ENCODE measurements around the gene EEIG1.

DNA sequence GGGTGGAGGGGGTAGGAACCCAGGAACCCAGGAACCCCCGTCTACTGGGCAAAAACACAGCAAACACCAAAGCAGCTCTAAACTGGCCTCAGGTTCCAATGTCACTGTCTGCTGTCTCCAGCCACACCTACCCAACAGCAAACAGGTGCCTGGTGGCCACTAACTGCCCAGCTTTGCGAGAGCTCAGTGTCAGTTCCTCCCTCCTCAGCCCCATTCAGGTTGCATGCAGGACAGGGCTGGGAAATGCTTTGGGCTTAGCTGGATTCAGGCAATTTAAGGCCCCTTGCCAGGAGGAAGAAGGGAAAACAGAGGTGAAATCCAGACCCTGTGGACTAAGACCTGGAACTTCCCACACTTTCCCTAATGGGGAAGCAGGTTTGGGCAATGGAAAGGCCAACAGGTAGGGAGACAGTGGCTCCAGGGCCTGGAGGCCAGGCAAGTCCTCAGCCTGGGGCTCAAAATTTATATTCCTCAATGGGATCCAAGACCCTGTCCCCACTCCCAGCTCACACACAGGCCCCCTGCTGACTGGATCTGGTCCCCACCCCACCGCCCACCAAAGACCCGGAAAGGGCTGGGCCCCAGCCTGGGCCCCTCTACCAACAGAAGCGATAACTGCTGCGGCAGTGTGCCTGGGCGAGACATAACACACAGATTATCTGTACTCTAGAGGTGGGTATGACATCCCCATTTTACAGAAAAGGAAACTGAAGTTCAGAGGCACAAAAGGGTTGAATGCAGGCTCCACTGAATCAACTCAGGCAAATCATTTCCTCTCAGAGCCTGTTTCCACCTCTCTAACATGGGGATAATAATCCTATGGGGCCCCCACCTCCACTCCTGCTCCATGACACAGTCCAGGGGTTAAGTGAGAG lies 3.5 kb downstream of the EEIG1 start:
- TF ChIP-seq, protein P1, sequence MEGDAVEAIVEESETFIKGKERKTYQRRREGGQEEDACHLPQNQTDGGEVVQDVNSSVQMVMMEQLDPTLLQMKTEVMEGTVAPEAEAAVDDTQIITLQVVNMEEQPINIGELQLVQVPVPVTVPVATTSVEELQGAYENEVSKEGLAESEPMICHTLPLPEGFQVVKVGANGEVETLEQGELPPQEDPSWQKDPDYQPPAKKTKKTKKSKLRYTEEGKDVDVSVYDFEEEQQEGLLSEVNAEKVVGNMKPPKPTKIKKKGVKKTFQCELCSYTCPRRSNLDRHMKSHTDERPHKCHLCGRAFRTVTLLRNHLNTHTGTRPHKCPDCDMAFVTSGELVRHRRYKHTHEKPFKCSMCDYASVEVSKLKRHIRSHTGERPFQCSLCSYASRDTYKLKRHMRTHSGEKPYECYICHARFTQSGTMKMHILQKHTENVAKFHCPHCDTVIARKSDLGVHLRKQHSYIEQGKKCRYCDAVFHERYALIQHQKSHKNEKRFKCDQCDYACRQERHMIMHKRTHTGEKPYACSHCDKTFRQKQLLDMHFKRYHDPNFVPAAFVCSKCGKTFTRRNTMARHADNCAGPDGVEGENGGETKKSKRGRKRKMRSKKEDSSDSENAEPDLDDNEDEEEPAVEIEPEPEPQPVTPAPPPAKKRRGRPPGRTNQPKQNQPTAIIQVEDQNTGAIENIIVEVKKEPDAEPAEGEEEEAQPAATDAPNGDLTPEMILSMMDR (conservative IDR thresholded peaks at IDR 0.05; ENCODE audit: low read length): no peak; the same call in 1 of the 2 replicates
- TF ChIP-seq EZH2phosphoT487 (IDR thresholded peaks at IDR 0.05; ENCODE audit: borderline replicate concordance): no peak
